A549 (cell line): ENCODE measurements around the gene SH3BP2. TPM values are rescaled to one million over a fixed set of nuclear protein-coding genes. Genes with fewer than 3 reads are reported as not detected.

Experiments
- ATAC-seq, 2 experiments: fragments of 200-7000 bp in 1 of 2; fragments of >200 bp in 1 of 2; cut with Nextera tagmentation in 1 of 2; cut with Tn5 transposase in 1 of 2; 3 replicates each; pipeline versions ENCODE4 v1.8.0 to v1.9.1; 2018 to 2020; ENCODE audit warnings: mild to moderate bottlenecking in 1 of 2, moderate library complexity in 1 of 2
- CTCF ChIA-PET: fragments of 300-600 bp; sonication (Branson Sonifier 250); formaldehyde crosslinking; extraction: SDS; loops from one replicate; lab custom pipeline; 2021; ENCODE audit warnings: antibody characterized with exemption, inconsistent platforms; lab: Yijun Ruan, JAX
- POLR2A ChIA-PET: fragments of 350-600 bp; formaldehyde crosslinking; extraction: SDS; loops from one replicate; lab custom pipeline; 2021; ENCODE audit warnings: antibody characterized with exemption, inconsistent platforms; lab: Yijun Ruan, JAX
- DNase-seq, 2 experiments: peaks; one replicate each; pipeline versions ENCODE4 v3.0.0 to v3.0.0-alpha.2; 2011 to 2016; ENCODE audit warnings: low read depth in 1 of 2, low spot score in 1 of 2
- FAIRE-seq: peaks from 2 replicates; lab custom pipeline; 2011; peaks lifted over from hg19 to GRCh38; lab: Jason Lieb, UNC
- H3K27ac ChIP-seq, 2 experiments: fragments of >200 bp; sonication (Bioruptor Twin); formaldehyde crosslinking; 3 replicates each; pipeline ENCODE4 v1.5.1; 2016 to 2017
- H3K4me1 ChIP-seq: fragments of >200 bp; sonication (Bioruptor Twin); formaldehyde crosslinking; 3 replicates; pipeline ENCODE4 v1.6.1; 2016
- H3K4me2 ChIP-seq: fragments of >200 bp; sonication (Bioruptor Twin); formaldehyde crosslinking; 3 replicates; pipeline ENCODE4 v1.6.1; 2016
- H3K4me3 ChIP-seq: fragments of >200 bp; sonication (Bioruptor Twin); formaldehyde crosslinking; 3 replicates; pipeline ENCODE4 v1.5.1; 2016
- H3K9me3 ChIP-seq: fragments of >200 bp; sonication (Bioruptor Twin); formaldehyde crosslinking; 3 replicates; pipeline ENCODE4 v1.6.1; 2016
- ATOH8 ChIP-seq: fragments of 250-450 bp; sonication (Bioruptor Pico); IDR thresholded peaks from 2 replicates; pipeline ENCODE4 v1.5.0; 2020; ENCODE audit warnings: low read depth, mild to moderate bottlenecking, moderate library complexity
- BCL3 ChIP-seq: fragments of >200 bp; sonication (Bioruptor Twin); formaldehyde crosslinking; IDR thresholded peaks from 3 replicates; pipeline ENCODE4 v1.6.1; 2016
- BHLHE40 ChIP-seq: IDR thresholded peaks from 2 replicates; pipeline ENCODE4 v1.6.1; 2012; ENCODE audit warnings: low read depth, low read length, inconsistent platforms
- CBX2 ChIP-seq: fragments of 200-600 bp; sonication (generic); IDR thresholded peaks from 2 replicates; pipeline ENCODE4 v1.6.1; 2016; ENCODE audit warnings: low read depth, mild to moderate bottlenecking, borderline replicate concordance
- CEBPB ChIP-seq, 2 experiments: fragments of >200 bp in 1 of 2; sonication (Bioruptor Twin) in 1 of 2; formaldehyde crosslinking in 1 of 2; IDR thresholded peaks; 2 replicates each; pipeline ENCODE4 v1.6.1; 2012 to 2016
- CHD2 ChIP-seq: fragments of 150-350 bp; IDR thresholded peaks from 2 replicates; pipeline ENCODE4 v1.6.1; 2014; ENCODE audit warnings: low read length; ENCODE audit not compliant: partially characterized antibody
- CHD4 ChIP-seq: fragments of 200-600 bp; sonication (generic); IDR thresholded peaks from 2 replicates; pipeline ENCODE4 v1.6.1; 2016; ENCODE audit warnings: antibody characterized with exemption, mild to moderate bottlenecking, borderline replicate concordance
- CTCF ChIP-seq: fragments of >200 bp; sonication (Bioruptor Twin); formaldehyde crosslinking; IDR thresholded peaks from 3 replicates; pipeline ENCODE4 v1.5.1; 2016
- EHF ChIP-seq: fragments of 250-450 bp; sonication (Bioruptor Pico); IDR thresholded peaks from 2 replicates; pipeline ENCODE4 v1.5.0; 2020; ENCODE audit warnings: mild to moderate bottlenecking
- ELK1 ChIP-seq: fragments of 150-350 bp; IDR thresholded peaks from 2 replicates; pipeline ENCODE4 v1.6.1; 2014; ENCODE audit warnings: low read depth, mild to moderate bottlenecking, low read length
- EP300 ChIP-seq, 2 experiments: fragments of >200 bp; sonication (Bioruptor Twin); formaldehyde crosslinking; IDR thresholded peaks; 2 replicates in 1 of 2; 3 replicates in 1 of 2; pipeline ENCODE4 v1.6.1; 2016 to 2017
- FOXS1 ChIP-seq: fragments of 250-450 bp; sonication (Bioruptor Pico); IDR thresholded peaks from 2 replicates; pipeline ENCODE4 v1.5.0; 2020; ENCODE audit warnings: mild to moderate bottlenecking, moderate library complexity
- HES2 ChIP-seq: fragments of >200 bp; sonication (Bioruptor Twin); formaldehyde crosslinking; IDR thresholded peaks from 2 replicates; pipeline ENCODE4 v1.6.1; 2016
- HOXB5 ChIP-seq: fragments of 250-450 bp; sonication (Bioruptor Pico); IDR thresholded peaks from 2 replicates; pipeline ENCODE4 v1.5.0; 2020; ENCODE audit warnings: mild to moderate bottlenecking, moderate library complexity
- JUN ChIP-seq, 2 experiments: fragments of >200 bp; sonication (Bioruptor Twin); formaldehyde crosslinking; IDR thresholded peaks; 2 replicates in 1 of 2; 3 replicates in 1 of 2; pipeline ENCODE4 v1.6.1; 2016 to 2017
- KDM1A ChIP-seq: fragments of 200-600 bp; sonication (generic); IDR thresholded peaks from 2 replicates; pipeline ENCODE4 v1.6.1; 2016; ENCODE audit warnings: low read depth, mild to moderate bottlenecking
- MAX ChIP-seq: IDR thresholded peaks from 2 replicates; pipeline ENCODE4 v1.6.1; 2012
- MAZ ChIP-seq: fragments of 150-350 bp; IDR thresholded peaks from 2 replicates; pipeline ENCODE4 v1.6.1; 2014; ENCODE audit warnings: antibody characterized with exemption, low read depth, low read length, borderline replicate concordance
- POLR2AphosphoS2 ChIP-seq: conservative IDR thresholded peaks from 2 replicates; pipeline ENCODE4 v1.6.1; 2012; ENCODE audit warnings: low read length, improper control_type of control experiment, inconsistent platforms
- REST ChIP-seq: fragments of 200-600 bp; sonication (generic); IDR thresholded peaks from 2 replicates; pipeline ENCODE4 v1.6.1; 2016; ENCODE audit warnings: antibody characterized with exemption, mild to moderate bottlenecking, moderate library complexity
- RFX5 ChIP-seq: fragments of 450-650 bp; IDR thresholded peaks from 2 replicates; pipeline ENCODE4 v1.7.1; 2014; ENCODE audit warnings: antibody characterized with exemption, mild to moderate bottlenecking, moderate library complexity
- SREBF2 ChIP-seq: fragments of 450-650 bp; IDR thresholded peaks from 2 replicates; pipeline ENCODE4 v1.6.1; 2014; ENCODE audit warnings: mild to moderate bottlenecking, moderate library complexity
- TFCP2L1 ChIP-seq: fragments of 250-450 bp; sonication (Bioruptor Pico); IDR thresholded peaks from 2 replicates; pipeline ENCODE4 v1.5.0; 2021; ENCODE audit warnings: mild to moderate bottlenecking
- TP53 ChIP-seq: fragments of 250-450 bp; sonication (Bioruptor Pico); IDR thresholded peaks from 2 replicates; pipeline ENCODE4 v1.5.0; 2021; ENCODE audit warnings: mild to moderate bottlenecking, moderate library complexity
- ZC3H11A ChIP-seq: fragments of 450-650 bp; IDR thresholded peaks from 2 replicates; pipeline ENCODE4 v1.6.1; 2014; ENCODE audit warnings: antibody characterized with exemption, mild to moderate bottlenecking
- ZNF302 ChIP-seq: fragments of 250-450 bp; sonication (Bioruptor Pico); IDR thresholded peaks from 2 replicates; pipeline ENCODE4 v1.9.0; 2021; ENCODE audit warnings: inconsistent platforms, mild to moderate bottlenecking, moderate library complexity
- WGBS: methylation state at CpG from one replicate; pipeline ENCODE4 v1.1.6; 2017; ENCODE audit errors: missing lambda C conversion rate; 5-methylcytosine and 5-hydroxymethylcytosine counted together
- polyA plus RNA-seq, 4 experiments: library from polyadenylated mRNA; depleted of rRNA in 3 of 4; stranded (reverse); fragments of >200 nt; fragmentation: RNase III in 1 of 4; extraction: RNeasy Plus Mini Kit Qiagen cat#74134 plus additional on column Dnase treatment in 1 of 4; gene quantifications; 2 replicates in 3 of 4; 3 replicates in 1 of 4; pipeline ENCODE4 v1.2.3, GENCODE V29; 2011 to 2017

SH3BP2 gene
- polyA plus RNA-seq, 2 of the 4 experiments (the other 2 are of a cell fraction), result 4.4 to 6.0 TPM

GRCh38 chr4:2827874-2828751 lies 35.2 kb downstream of the SH3BP2 start:
- WGBS, result 85% methylated on average over 22 of the region's 24 CpGs
- no peaks in the 10 kb centered on the region for H3K9me3 ChIP-seq
- no peak for DNase-seq
- ATAC-seq, result no peak
- FAIRE-seq, result no peak
- H3K4me1 ChIP-seq, result no peaks in the 10 kb centered on the region
- CTCF ChIA-PET, result interaction anchor here (1.2 kb wide), 1 partner anchor 63 kb away, joined by 3 read pairs; no protein-coding TSS in a partner anchor
- no peak overlapping the region for H3K27ac ChIP-seq
- no peak overlapping the region for H3K4me3 ChIP-seq
- H3K4me2 ChIP-seq, result no peak overlapping the region
- TF ChIP-seq EP300 (IDR thresholded peaks at IDR 0.05), result no peak
- no peak for TF ChIP-seq MAZ
- TF ChIP-seq CHD4, result no peak
- no peak for TF ChIP-seq BHLHE40
- no peak for TF ChIP-seq CTCF
- TF ChIP-seq TFCP2L1 (CRISPR knock-in tag), result no peak
- no peak for TF ChIP-seq ELK1
- no peak for TF ChIP-seq FOXS1
- no peak for TF ChIP-seq CEBPB (IDR thresholded peaks at IDR 0.05)
- TF ChIP-seq TP53 (CRISPR knock-in tag), result no peak
- TF ChIP-seq HOXB5 (CRISPR knock-in tag), result no peak
- no peak for TF ChIP-seq KDM1A
- TF ChIP-seq MAX, result no peak
- no peak for TF ChIP-seq SREBF2
- no peak for TF ChIP-seq CHD2
- no peak for TF ChIP-seq BCL3
- no peak for TF ChIP-seq HES2
- no peak for TF ChIP-seq POLR2AphosphoS2
- TF ChIP-seq ATOH8 (CRISPR knock-in tag), result no peak
- TF ChIP-seq, all 56 proteins: peak for 0
- POLR2A ChIA-PET, result no interaction called here

GRCh38 chr4:2828758-2829181 lies 35.9 kb downstream of the SH3BP2 start:
- WGBS, result 87% methylated on average over 17 of the region's 17 CpGs
- H3K27ac ChIP-seq, result no peak overlapping the region
- no peak overlapping the region for H3K4me3 ChIP-seq
- ATAC-seq (no peak), FAIRE-seq (no peak), DNase-seq (no peak)
- no peaks in the 10 kb centered on the region for H3K9me3 ChIP-seq
- no peak overlapping the region for H3K4me2 ChIP-seq
- TF ChIP-seq CBX2, result no peak
- no peak for TF ChIP-seq JUN (IDR thresholded peaks at IDR 0.05)
- TF ChIP-seq ZC3H11A, result no peak
- TF ChIP-seq RFX5, result no peak
- TF ChIP-seq ZNF302 (CRISPR knock-in tag), result no peak
- TF ChIP-seq REST, result no peak
- TF ChIP-seq EHF (CRISPR knock-in tag), result no peak
- H3K4me1 ChIP-seq, result no peaks in the 10 kb centered on the region
- ChIA-PET POLR2A (no interaction called here), CTCF (interaction anchor here (1.2 kb wide), 1 partner anchor 64 kb away, joined by 3 read pairs; no protein-coding TSS in a partner anchor)
